ENCODE data around the gene PLPP1.

The PLPP1 gene

DNA sequence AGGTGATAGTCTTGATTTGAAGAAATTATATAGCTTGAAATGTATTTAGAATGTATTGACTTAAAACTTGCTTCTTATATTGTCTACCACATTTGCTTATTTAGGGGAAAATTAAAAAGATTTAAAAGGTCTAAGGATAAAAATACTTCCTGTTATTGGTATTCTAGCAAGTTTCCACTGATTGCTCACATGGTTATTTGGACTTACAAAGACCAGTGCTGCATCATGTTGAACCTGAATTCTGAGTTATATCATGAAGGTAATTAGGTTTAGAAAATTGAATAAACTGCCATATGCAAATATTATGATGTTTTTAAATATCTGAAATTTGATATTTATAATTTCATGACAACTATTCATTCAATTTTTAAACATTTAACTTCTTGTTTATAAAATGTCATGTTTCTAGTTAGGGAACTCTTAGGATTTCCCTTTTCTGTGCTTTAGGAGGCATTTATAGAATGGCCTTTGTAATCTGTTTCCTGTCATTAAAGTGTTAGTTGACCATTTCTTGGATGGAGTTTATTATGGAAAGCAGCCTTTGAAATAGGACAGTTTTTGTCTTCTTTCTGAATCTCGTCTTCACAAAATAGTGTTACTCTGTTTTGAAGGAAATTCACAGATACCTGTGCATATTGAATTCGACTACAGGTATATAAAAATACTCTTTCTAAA is 141.1 kb downstream of the PLPP1 start:
- no peak for DNase-seq

DNA sequence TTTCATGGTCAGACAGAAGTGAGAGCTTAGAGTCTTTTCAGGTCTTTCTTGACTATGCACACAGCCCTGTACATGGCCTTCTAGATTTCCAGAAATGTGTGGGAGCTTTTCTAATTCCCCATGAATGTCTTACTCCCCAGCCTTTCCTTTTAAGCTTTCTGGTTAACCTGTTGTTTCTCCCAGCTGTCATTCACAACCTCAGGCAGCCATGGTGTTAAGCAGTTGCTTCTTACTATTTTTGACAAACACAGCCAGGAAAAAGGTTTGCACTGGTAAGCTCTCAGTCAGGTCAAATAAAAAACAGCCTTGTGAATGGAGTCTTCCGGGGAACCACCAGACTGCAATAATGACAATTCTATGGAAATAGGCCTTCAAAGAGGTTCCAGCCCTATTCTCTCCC is 142.1 kb downstream of the PLPP1 start:
- no peak for DNase-seq

DNA sequence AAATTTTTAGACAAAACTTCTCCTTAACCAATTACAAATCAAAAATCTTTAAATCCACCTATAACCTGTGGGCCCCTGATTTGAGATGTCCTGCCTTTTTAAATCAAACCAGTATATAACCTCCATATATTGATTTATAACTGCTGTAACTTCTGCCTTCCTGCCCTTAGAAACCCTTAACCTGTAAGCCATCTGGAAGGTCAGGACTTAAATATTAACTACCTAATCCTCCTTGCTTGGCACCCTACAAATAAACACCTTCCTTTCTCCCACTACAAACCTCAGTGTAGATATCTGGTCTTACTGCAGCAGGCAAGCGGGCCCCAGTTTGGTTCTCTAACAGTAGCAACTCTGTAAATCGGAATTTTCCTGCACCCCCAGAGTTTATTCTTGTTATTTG is 143.1 kb downstream of the PLPP1 start:
- no peak for DNase-seq

DNA sequence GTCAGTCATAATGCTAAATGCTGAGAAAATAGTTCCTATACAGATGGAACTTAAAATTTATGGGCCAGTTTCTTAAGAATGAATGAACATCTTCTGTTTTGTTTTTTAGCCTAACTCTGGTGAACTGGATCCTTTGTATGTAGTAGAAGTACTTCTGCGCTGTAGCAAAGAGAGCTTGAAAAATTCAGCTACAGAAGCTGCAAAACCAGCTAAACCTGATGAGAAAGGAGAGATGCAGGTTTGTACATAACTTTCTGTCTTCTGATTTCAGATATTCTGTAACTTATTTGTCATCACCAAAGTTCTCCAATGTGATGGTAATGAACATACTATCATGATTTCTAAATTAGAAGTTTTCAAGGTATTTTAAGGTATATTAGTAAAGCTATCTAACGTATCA is 146.9 kb downstream of the PLPP1 start:
- no peak for DNase-seq

DNA sequence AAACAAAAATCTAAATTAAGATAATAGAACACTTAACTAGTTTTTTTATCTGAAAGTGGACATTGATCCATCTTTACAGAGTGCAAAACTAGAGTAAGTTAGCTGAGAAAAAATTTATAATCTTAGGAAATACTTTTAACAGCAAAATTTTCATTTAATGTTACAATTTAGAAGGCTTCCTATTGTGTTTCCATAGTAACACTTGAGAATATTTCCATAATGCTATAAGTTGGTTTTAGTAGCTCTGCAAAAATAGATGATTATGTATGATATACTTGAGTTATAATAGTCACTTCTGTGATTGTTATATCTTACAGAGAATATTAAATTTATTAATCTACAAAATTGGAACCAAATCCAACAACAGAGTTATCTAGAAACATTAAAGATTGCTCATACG is 148.4 kb downstream of the PLPP1 start:
- DNase-seq, result no peak

DNA sequence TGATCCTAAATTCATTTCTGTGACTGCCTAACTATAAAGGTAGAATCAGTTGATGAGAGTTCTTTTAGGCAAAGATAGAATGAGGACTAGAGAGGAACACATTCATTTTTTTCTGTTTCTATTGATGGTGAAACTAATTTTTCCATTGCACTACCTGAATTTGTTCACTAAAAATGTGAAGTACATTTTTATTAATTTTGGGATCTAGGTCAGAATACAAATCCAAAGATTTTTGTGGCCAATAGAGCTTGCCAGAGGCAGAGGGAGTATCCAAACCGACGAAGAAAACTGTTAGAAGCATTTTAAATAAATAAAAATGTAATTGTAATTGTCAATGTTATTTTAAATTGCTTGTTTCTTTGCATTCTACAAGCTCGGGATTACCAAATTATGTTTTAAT is 148.9 kb downstream of the PLPP1 start:
- no peak for DNase-seq

DNA sequence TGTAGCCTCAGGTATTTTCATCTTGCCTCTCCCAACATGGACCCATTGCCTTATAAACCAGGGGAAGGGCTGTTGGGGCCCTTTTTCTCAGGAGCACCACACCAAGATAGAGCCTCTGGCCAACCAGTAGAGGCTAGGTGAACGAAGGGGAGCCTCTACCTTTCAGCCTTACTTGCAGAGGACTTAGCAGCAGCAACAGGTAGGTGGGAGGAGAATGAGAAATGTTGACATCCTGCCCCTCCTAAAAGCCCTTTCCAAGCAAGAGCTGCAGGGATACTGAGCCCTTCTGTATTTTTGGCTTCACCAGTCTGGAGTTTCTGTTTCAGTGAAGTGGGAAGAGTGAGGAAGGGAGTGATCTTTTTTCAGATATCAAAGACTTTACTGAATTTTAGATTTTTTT is 149.5 kb downstream of the PLPP1 start:
- DNase-seq, result no peak

DNA sequence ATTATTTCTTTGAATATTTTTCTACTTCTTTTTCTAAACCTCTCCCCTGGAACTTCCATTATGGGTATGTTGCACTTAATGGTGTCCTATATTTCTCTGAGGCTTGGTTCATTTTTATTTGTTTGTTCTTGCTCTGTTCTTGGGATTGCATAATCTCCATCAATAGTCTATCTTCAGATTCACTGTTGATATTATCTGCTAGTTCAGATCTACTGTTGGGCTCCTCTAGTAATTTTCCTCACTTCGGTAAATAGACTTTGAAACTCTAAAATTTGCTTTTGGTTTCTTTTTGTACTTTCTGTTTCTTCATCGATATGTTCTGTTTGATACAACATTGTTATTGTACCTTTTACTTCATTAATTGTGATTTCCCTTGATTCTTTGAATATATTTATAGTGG is 150.7 kb downstream of the PLPP1 start:
- no peak for DNase-seq

DNA sequence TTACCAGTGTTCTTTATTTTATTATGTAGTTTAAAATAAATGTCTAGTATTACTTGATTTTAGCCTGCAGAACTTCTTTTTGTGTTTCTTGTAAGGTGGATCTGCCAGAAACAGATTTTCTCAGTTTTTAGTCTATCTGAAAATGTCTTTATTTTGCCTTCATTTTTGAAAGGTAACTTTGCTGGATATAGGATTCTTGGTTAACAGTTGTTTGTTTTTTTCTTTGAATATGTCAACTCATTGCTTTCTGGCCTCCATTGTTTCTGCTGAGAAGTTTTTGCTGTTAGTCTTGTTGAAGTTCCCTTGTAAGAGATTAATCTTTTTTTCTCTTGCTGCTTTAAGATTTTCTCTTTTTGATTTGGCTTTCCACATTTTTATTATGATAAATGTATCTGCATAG is 151.5 kb downstream of the PLPP1 start:
- DNase-seq, result no peak

DNA sequence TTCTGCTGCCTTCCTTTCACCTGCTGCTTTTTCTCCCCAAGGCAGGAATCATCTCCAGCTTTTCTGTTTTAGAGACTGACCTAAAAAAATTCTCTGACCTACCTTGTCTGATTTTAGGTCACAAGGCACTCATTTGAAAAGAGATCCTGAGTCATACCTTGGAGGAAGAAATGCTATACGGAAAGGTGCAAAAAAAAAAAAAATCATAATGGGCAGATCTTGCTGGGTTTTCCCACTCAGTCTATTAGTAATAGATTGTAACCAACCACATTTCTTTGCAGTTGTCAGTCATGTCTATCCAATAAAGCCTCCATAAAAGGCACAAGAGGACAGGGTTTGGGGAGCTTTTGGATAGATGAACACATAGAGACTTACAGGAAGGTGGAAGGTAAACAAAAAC is 157.0 kb downstream of the PLPP1 start:
- no peak for DNase-seq
